Endothelial cell of umbilical vein (primary cell): ENCODE results near the gene BIRC3. TPM values are rescaled to one million over a fixed set of nuclear protein-coding genes. Genes with fewer than 3 reads are reported as not detected.
A peak's percentile ranks its signal among the peaks of the same experiment; 100 is the strongest.
"Not testable (repeated sequence)": the region's sequence is repeated elsewhere in the genome, so short reads cannot be mapped to it uniquely, and the experiment has no call there.

Source experiments
- BruUV-seq: library from RNA; stranded (reverse); fragments of 400-500 nt; replicated peaks from 2 replicates; lab custom pipeline; 2021; lab: Mats Ljungman, UMichigan
- CTCF ChIA-PET: fragments of 300-600, 350-600 bp; sonication (Branson Sonifier 250); formaldehyde crosslinking; loops from one replicate; lab custom pipeline; 2021; ENCODE audit warnings: antibody characterized with exemption, inconsistent platforms; lab: Charles Lee
- POLR2A ChIA-PET: fragments of 300-600, 350-600 bp; sonication (Branson Sonifier 250); formaldehyde crosslinking; loops from one replicate; lab custom pipeline; 2021; ENCODE audit warnings: antibody characterized with exemption, inconsistent platforms; lab: Charles Lee
- DNase-seq: peaks from one replicate; pipeline ENCODE4 v3.0.0-alpha.2; 2011; ENCODE audit warnings: low read depth, low spot score
- FAIRE-seq: peaks from 2 replicates; lab custom pipeline; 2011; peaks lifted over from hg19 to GRCh38; lab: Jason Lieb, UNC
- H2AFZ ChIP-seq: 2 replicates; pipeline ENCODE4 v1.6.0; 2012; ENCODE audit warnings: low read depth, low read length, control low read depth, inconsistent platforms
- H3K27ac ChIP-seq: 2 replicates; pipeline ENCODE4 v1.5.1; 2011; ENCODE audit warnings: low read depth, mild to moderate bottlenecking, control low read depth, low read length, moderate library complexity; ENCODE audit not compliant: insufficient read depth
- H3K27me3 ChIP-seq, 2 experiments: 2 replicates each; pipeline versions ENCODE4 v1.6.0 to v1.6.1; 2011; ENCODE audit warnings: low read length in 2 of 2, mixed read lengths in 1 of 2; ENCODE audit not compliant: control insufficient read depth in 2 of 2, insufficient read depth in 2 of 2
- H3K36me3 ChIP-seq, 2 experiments: 2 replicates in 1 of 2; 3 replicates in 1 of 2; pipeline ENCODE4 v1.5.1; 2011; ENCODE audit warnings: low read length in 2 of 2, mild to moderate bottlenecking in 1 of 2, moderate library complexity in 1 of 2; ENCODE audit not compliant: control insufficient read depth in 2 of 2, insufficient read depth in 2 of 2; ENCODE audit errors: extremely low read depth in 1 of 2
- H3K4me1 ChIP-seq: 3 replicates; pipeline ENCODE4 v1.5.1; 2011; ENCODE audit warnings: mild to moderate bottlenecking, low read length; ENCODE audit not compliant: control insufficient read depth, insufficient read depth; ENCODE audit errors: extremely low read depth
- H3K4me2 ChIP-seq: 2 replicates; pipeline ENCODE4 v1.6.1; 2011; ENCODE audit warnings: low read length, control low read depth, mixed read lengths; ENCODE audit not compliant: insufficient read depth
- H3K4me3 ChIP-seq, 3 experiments: fragments of 200-600 bp in 1 of 3; sonication (generic), shearing (Covaris generic) in 1 of 3; replicated peaks in 1 of 3; 2 replicates each; pipeline ENCODE4 v1.5.1; 2011 to 2016; ENCODE audit warnings: control low read depth in 3 of 3, low read length in 3 of 3, mild to moderate bottlenecking in 2 of 3, inconsistent platforms in 1 of 3, low read depth in 1 of 3, moderate library complexity in 1 of 3; ENCODE audit not compliant: insufficient read depth in 1 of 3
- H3K79me2 ChIP-seq: 2 replicates; pipeline ENCODE4 v1.6.0; 2012; ENCODE audit warnings: low read length, inconsistent platforms; ENCODE audit not compliant: control insufficient read depth, insufficient read depth
- H3K9ac ChIP-seq: replicated peaks from 2 replicates; pipeline ENCODE3; 2011; ENCODE audit warnings: low read length, control low read depth; ENCODE audit not compliant: insufficient read depth; ENCODE audit errors: extremely low read depth
- H3K9me1 ChIP-seq: replicated peaks from 3 replicates; pipeline ENCODE4 v1.6.0; 2011; ENCODE audit warnings: mild to moderate bottlenecking, low read length; ENCODE audit not compliant: control insufficient read depth, insufficient read depth; ENCODE audit errors: extremely low read depth
- H3K9me3 ChIP-seq: replicated peaks from 2 replicates; pipeline ENCODE4 v1.5.1; 2012; ENCODE audit warnings: low read length, inconsistent platforms; ENCODE audit not compliant: control insufficient read depth, insufficient read depth
- H4K20me1 ChIP-seq: replicated peaks from 2 replicates; pipeline ENCODE3; 2011; ENCODE audit warnings: mild to moderate bottlenecking, low read length; ENCODE audit not compliant: control insufficient read depth, insufficient read depth; ENCODE audit errors: extremely low read depth
- EZH2 ChIP-seq: IDR thresholded peaks from 2 replicates; pipeline ENCODE4 v1.6.1; 2012; ENCODE audit warnings: borderline replicate concordance, low read depth, mild to moderate bottlenecking, moderate library complexity, low read length, inconsistent platforms; ENCODE audit not compliant: severe bottlenecking
- FOS ChIP-seq: IDR thresholded peaks from 2 replicates; pipeline ENCODE4 v1.6.1; 2011; ENCODE audit warnings: mild to moderate bottlenecking, low read length, moderate library complexity, borderline replicate concordance; ENCODE audit not compliant: insufficient read depth
- GATA2 ChIP-seq: IDR thresholded peaks from 2 replicates; pipeline ENCODE4 v1.7.0; 2011; ENCODE audit warnings: low read depth, mild to moderate bottlenecking, moderate library complexity, mixed read lengths, low read length; ENCODE audit not compliant: insufficient read length, insufficient read depth
- JUN ChIP-seq: IDR thresholded peaks from 2 replicates; pipeline ENCODE4 v1.6.1; 2011; ENCODE audit warnings: borderline replicate concordance, low read depth; ENCODE audit not compliant: insufficient read length, insufficient read depth
- MYC ChIP-seq: IDR thresholded peaks from one replicate; pipeline ENCODE4 v1.6.1; 2011; ENCODE audit warnings: mild to moderate bottlenecking, low read depth, low read length
- POLR2A ChIP-seq: IDR thresholded peaks from 2 replicates; pipeline ENCODE4 v1.6.1; 2012; ENCODE audit warnings: low read depth, mild to moderate bottlenecking, control low read depth, low read length
- POLR2AphosphoS5 ChIP-seq: IDR thresholded peaks from 2 replicates; pipeline ENCODE4 v1.6.1; 2012; ENCODE audit warnings: low read depth, mild to moderate bottlenecking, control low read depth, low read length, moderate library complexity; ENCODE audit not compliant: insufficient read depth
- dilution Hi-C: fragments of 300-500 bp; cut with MboI; formaldehyde crosslinking; loops from one replicate; pipeline ENCODE4 v1.15.0; 2019; ENCODE audit warnings: low sequenced_read_pairs; ENCODE audit not compliant: extremely low pct_ligation_motif_present
- intact Hi-C: fragments of 100-400 bp; cut with micrococcal nuclease; formaldehyde crosslinking; loops from one replicate; pipeline ENCODE4 v1.10.0; 2022
- polyA plus RNA-seq, 4 experiments: library from polyadenylated mRNA; depleted of rRNA in 3 of 4; stranded (reverse) in 3 of 4; unstranded in 1 of 4; fragments of >200 nt; gene quantifications; 2 replicates each; pipeline versions ENCODE4 v1.2.1 to v1.2.3, GENCODE V29; 2011 to 2012; ENCODE audit warnings: missing spikeins in 1 of 4
- total RNA-seq: library from RNA; stranded (reverse); gene quantifications from 2 replicates; pipeline ENCODE4 v1.2.3, GENCODE V29; 2021
- TF ChIP-seq, protein P1 (sequence below), 2 donors: IDR thresholded peaks; 1 replicate in 1 of 2; 2 replicates in 1 of 2; pipeline ENCODE4 v1.5.1; 2011; ENCODE audit warnings: low read length in 2 of 2, mild to moderate bottlenecking in 2 of 2, moderate library complexity in 2 of 2, control low read depth in 1 of 2, inconsistent platforms in 1 of 2, low read depth in 1 of 2; ENCODE audit not compliant: insufficient read depth in 1 of 2; ENCODE audit errors: extremely low read depth in 1 of 2
- TF ChIP-seq, protein P2 (sequence below): IDR thresholded peaks from 2 replicates; pipeline ENCODE4 v1.6.1; 2011; ENCODE audit not compliant: insufficient read depth, insufficient read length

The BIRC3 gene
- total and polyA plus RNA-seq, 2 donors (not counting 3 experiments of a cell fraction or from before 2014, with no cell fraction given): 0.28 to 1.4 TPM

DNA sequence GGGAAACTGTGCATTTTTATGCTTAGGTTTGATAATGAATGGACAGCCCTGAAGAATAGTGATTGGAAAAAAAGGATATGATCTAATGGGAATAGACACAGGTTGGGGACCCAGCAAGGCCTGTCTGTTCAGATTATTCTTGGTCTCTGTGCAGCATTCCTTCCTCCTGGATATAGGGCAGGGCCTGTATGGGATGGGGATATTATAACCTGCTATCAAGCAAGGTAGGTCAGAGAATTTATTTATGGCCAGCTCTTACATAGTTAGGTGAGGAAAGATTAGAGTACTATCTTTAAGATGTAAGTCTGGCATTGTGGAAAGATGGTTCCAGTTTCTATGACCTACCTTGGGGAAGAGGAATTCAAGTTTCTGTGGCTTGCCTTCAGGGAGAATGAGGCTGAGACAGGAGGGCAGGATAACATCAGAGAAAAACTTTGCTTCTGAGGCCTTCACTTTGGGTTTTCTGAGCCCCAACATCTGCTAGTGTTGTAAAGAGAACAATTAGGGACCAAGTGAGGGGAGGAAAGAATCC lies 21.3 kb downstream of the BIRC3 start:
- dilution Hi-C loops (no loop called here), intact Hi-C loops (no loop called here)
- Histone ChIP-seq H3K9me3 (no peaks in the 10 kb centered on the region), H4K20me1 (no peaks in the 10 kb centered on the region), H3K9ac (no peak overlapping the region), H3K27ac (no peak overlapping the region), H3K9me1 (no peaks in the 10 kb centered on the region), H3K79me2 (no peaks in the 10 kb centered on the region), H3K4me2 (no peak overlapping the region), H3K27me3 (no peaks in the 10 kb centered on the region), H3K36me3 (no peaks in the 10 kb centered on the region), H3K4me1 (peaks cover 2% of the 10 kb centered on the region), H2AFZ (no peak overlapping the region), H3K4me3 (no peak overlapping the region)
- DNase-seq (no peak), FAIRE-seq (no peak)
- ChIA-PET CTCF (interaction anchor here (1.0 to 1.6 kb wide), 3 partner anchors 52 to 275 kb away, joined by 3 to 4 read pairs (median 3); no protein-coding TSS in a partner anchor), POLR2A (no interaction called here)
- TF ChIP-seq EZH2: no peak
- no peak for TF ChIP-seq JUN
- TF ChIP-seq, protein P1, sequence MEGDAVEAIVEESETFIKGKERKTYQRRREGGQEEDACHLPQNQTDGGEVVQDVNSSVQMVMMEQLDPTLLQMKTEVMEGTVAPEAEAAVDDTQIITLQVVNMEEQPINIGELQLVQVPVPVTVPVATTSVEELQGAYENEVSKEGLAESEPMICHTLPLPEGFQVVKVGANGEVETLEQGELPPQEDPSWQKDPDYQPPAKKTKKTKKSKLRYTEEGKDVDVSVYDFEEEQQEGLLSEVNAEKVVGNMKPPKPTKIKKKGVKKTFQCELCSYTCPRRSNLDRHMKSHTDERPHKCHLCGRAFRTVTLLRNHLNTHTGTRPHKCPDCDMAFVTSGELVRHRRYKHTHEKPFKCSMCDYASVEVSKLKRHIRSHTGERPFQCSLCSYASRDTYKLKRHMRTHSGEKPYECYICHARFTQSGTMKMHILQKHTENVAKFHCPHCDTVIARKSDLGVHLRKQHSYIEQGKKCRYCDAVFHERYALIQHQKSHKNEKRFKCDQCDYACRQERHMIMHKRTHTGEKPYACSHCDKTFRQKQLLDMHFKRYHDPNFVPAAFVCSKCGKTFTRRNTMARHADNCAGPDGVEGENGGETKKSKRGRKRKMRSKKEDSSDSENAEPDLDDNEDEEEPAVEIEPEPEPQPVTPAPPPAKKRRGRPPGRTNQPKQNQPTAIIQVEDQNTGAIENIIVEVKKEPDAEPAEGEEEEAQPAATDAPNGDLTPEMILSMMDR (IDR thresholded peaks at IDR 0.05; ENCODE audit: extremely low read depth in 1 of 2, insufficient read depth in 1 of 2, low read depth in 1 of 2, low read length in 2 of 2): no peak
- TF ChIP-seq FOS: no peak
- TF ChIP-seq, protein P2, sequence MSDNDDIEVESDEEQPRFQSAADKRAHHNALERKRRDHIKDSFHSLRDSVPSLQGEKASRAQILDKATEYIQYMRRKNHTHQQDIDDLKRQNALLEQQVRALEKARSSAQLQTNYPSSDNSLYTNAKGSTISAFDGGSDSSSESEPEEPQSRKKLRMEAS: no peak
- TF ChIP-seq POLR2A: no peak
- no peak for TF ChIP-seq POLR2AphosphoS5
- no peak for TF ChIP-seq GATA2
- TF ChIP-seq MYC: no peak
- BruUV-seq: no TSS peak

DNA sequence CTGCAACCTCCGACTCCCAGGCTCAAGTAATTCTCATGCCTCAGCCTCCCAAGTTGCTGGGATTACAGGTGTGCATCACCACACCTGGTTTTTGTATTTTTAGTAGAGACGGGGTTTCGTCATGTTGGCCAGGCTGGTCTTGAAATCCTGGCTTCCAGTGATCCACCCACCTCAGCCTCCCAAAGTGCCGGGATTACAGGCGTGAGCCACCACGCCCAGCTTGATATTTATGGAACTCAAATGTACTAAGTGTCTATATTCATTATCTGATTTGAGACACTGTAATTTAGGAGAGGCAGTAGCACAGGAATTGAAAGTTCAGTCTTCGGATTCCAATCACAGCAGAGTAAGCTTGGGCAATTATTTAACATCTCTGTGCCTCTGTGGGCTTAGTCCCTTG lies 24.0 kb downstream of the BIRC3 start:
- CTCF ChIA-PET: interaction anchor here (0.7 to 3.1 kb wide), 47 partner anchors 9 to 600 kb away, joined by 3 to 113 read pairs (median 5); partner anchors contain the start of gene MMP10
- H3K9me3 ChIP-seq, H3K9me1 ChIP-seq, dilution Hi-C loops, H3K4me2 ChIP-seq, POLR2A ChIA-PET, BruUV-seq, H4K20me1 ChIP-seq, DNase-seq, H3K4me3 ChIP-seq, H3K9ac ChIP-seq, H3K27ac ChIP-seq, H3K79me2 ChIP-seq, H3K27me3 ChIP-seq, FAIRE-seq, H3K36me3 ChIP-seq: not testable (repeated sequence)
- Histone ChIP-seq H3K4me1 (peaks cover 24% of the 10 kb centered on the region), H2AFZ (peak overlapping the region; percentile 17)
- intact Hi-C loops: loop anchor here (1.0 to 2.0 kb wide), 4 partner anchors 25 to 325 kb away; partner anchors contain the start of gene BIRC3
